Thoracic aorta (tissue), 2 donors: ENCODE measurements around the gene MAGEB6. TPM values are rescaled to one million over a fixed set of nuclear protein-coding genes. Genes with fewer than 3 reads are reported as not detected.

Experiments
- ATAC-seq: fragments of 150-250 bp; one replicate; pipeline ENCODE4 v1.8.0; 2017; ENCODE audit warnings: low read depth; ENCODE audit not compliant: insufficient number of reproducible peaks, low FRiP score
- DNase-seq: peaks from one replicate; pipeline ENCODE4 v3.0.0-alpha.2; 2020; ENCODE audit warnings: low spot score
- H3K27ac ChIP-seq, 2 donors: fragments of 200-600 bp; sonication (generic); 1 replicate in 1 of 2; 2 replicates in 1 of 2; pipeline ENCODE4 v1.5.1; 2016; ENCODE audit warnings: mild to moderate bottlenecking in 2 of 2, moderate library complexity in 2 of 2
- H3K27me3 ChIP-seq: fragments of 200-600 bp; sonication (generic); replicated peaks from 2 replicates; pipeline ENCODE4 v1.6.0; 2016; ENCODE audit warnings: mild to moderate bottlenecking; ENCODE audit not compliant: insufficient read depth
- H3K36me3 ChIP-seq: fragments of 200-600 bp; sonication (generic); one replicate; pipeline ENCODE4 v1.5.1; 2016
- H3K4me1 ChIP-seq, 2 donors: fragments of 200-600 bp; sonication (generic); 1 replicate in 1 of 2; 2 replicates in 1 of 2; pipeline versions ENCODE4 v1.5.1 to v1.6.0; 2016; ENCODE audit warnings: low read depth in 2 of 2, mild to moderate bottlenecking in 1 of 2; ENCODE audit not compliant: control insufficient read depth in 1 of 2
- H3K4me3 ChIP-seq: fragments of 200-600 bp; sonication (generic); 2 replicates; pipeline ENCODE4 v1.5.1; 2016; ENCODE audit warnings: mild to moderate bottlenecking
- H3K9me3 ChIP-seq: fragments of 200-600 bp; sonication (generic); 2 replicates; pipeline ENCODE4 v1.5.1; 2016
- total RNA-seq, 2 donors: library from RNA; depleted of rRNA; stranded (reverse); fragments of >200 nt; gene quantifications; one replicate each; pipeline versions ENCODE4 v1.1.0 to v1.2.3, GENCODE V29; 2016
- TF ChIP-seq, protein P1 (sequence below): fragments of 200-600 bp; sonication (generic); IDR thresholded peaks from one replicate; pipeline ENCODE4 v1.5.1; 2019; ENCODE audit warnings: antibody characterized with exemption

MAGEB6 gene
- total RNA-seq, 2 donors from 2014 or later = not detected

DNA sequence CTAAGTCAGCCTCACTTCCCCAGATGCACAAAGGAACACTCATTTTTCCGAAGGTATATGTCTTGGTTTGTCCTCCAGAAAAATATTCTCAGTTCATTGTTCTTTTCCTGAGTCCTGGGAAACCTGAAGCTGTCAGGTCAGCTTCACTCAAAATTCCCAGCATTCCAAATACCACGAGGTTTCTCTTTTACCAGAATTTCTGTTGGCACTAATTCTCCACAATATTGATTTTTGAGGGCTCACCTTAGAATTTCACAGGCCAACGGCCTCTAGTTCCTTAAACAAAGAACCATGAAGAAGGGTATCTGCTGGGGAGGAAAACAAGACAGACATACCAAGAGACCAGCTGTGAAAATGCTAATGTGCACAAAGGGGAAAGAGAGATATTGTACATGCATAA lies 15.8 kb downstream of the MAGEB6 start:
- Histone ChIP-seq H3K9me3 (no peaks in the 10 kb centered on the region), H3K4me3 (no peak overlapping the region), H3K27me3 (no peaks in the 10 kb centered on the region), H3K27ac (no peak overlapping the region), H3K36me3 (no peaks in the 10 kb centered on the region), H3K4me1 (no peaks in the 10 kb centered on the region)
- TF ChIP-seq, protein P1, sequence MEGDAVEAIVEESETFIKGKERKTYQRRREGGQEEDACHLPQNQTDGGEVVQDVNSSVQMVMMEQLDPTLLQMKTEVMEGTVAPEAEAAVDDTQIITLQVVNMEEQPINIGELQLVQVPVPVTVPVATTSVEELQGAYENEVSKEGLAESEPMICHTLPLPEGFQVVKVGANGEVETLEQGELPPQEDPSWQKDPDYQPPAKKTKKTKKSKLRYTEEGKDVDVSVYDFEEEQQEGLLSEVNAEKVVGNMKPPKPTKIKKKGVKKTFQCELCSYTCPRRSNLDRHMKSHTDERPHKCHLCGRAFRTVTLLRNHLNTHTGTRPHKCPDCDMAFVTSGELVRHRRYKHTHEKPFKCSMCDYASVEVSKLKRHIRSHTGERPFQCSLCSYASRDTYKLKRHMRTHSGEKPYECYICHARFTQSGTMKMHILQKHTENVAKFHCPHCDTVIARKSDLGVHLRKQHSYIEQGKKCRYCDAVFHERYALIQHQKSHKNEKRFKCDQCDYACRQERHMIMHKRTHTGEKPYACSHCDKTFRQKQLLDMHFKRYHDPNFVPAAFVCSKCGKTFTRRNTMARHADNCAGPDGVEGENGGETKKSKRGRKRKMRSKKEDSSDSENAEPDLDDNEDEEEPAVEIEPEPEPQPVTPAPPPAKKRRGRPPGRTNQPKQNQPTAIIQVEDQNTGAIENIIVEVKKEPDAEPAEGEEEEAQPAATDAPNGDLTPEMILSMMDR = no peak
- ATAC-seq (no peak), DNase-seq (no peak)

DNA sequence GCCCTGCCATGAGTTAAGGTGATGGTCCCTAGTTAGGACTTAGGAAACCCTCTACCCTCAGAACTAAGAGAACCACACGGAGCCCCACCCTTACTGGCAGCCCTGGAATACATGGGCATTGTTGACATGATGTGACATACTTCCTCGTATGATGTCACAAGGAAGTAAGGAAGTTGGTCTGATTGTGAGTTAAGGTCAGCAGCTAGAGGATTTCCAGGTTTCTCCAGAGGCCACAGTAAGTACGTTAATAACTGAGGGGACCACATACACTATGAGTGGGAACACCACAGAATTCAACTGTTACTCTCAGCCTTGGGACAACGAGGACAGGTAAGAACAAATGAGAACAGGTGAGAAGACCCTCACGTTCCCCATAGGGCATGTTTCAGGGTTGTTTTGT lies 23.6 kb downstream of the MAGEB6 start, which contains the start of gene MAGEB5:
TSS of gene MAGEB5 (plus strand) at position 301 of the 400 bp plus-strand sequence. CDS start 1,133 bp downstream, outside the sequence.
- ATAC-seq = no peak
- no peak within 1 kb of the TSS for H3K4me3 ChIP-seq
- no peaks in the 10 kb centered on the region for H3K36me3 ChIP-seq
- no peaks in the 10 kb centered on the region for H3K4me1 ChIP-seq
- H3K27ac ChIP-seq = no peak within 1 kb of the TSS
- no peak for DNase-seq
- no peaks in the 10 kb centered on the region for H3K27me3 ChIP-seq
- TF ChIP-seq, protein P1 = no peak
- H3K9me3 ChIP-seq = no peaks in the 10 kb centered on the region

DNA sequence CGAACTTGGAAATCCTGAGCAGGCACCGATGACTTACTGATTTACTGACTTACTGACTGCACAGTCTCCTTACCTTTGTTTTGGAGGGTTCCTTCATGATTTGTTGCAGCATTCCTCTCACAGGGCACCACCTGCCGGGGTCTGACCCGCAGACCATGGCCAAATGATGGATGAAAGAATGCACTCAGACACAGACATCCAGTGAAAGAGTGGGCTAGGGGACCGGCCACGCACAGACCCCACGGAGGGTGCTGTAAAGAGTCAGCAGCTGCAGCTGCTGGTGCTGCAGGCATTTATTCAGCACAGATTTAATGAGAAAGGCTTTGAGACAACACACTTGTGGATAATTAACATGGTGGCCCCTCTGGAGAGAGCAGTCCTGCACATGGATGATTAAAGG lies 27.1 kb downstream of the MAGEB6 start:
- Histone ChIP-seq H3K9me3 (no peaks in the 10 kb centered on the region), H3K4me1 (no peaks in the 10 kb centered on the region), H3K36me3 (no peaks in the 10 kb centered on the region), H3K4me3 (no peak overlapping the region), H3K27me3 (no peaks in the 10 kb centered on the region), H3K27ac (no peak overlapping the region)
- TF ChIP-seq, protein P1 = no peak
- no peak for ATAC-seq
- no peak for DNase-seq

DNA sequence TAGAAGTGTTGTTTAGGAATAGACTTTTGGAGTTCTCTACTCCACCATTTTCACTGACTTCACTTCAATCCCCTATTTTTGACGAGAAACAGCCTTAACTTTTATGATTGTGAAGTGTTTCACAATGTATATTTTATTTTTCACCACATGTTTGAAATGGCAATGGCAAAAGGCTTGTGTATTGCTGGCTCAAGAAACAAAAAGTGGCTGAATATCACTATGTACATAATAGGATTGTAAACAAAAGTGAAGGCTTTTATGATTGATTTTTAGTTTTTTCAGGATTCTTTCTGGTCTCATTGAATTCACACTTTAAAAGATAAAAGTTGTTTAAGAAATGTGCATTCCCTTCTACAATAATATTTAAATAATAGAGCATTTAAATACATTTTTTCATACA lies 41.9 kb downstream of the MAGEB6 start:
- DNase-seq = no peak
- H3K27me3 ChIP-seq = no peaks in the 10 kb centered on the region
- ATAC-seq = no peak
- H3K4me1 ChIP-seq = no peaks in the 10 kb centered on the region
- no peak overlapping the region for H3K27ac ChIP-seq
- TF ChIP-seq, protein P1 = no peak
- H3K9me3 ChIP-seq = no peaks in the 10 kb centered on the region
- no peak overlapping the region for H3K4me3 ChIP-seq
- no peaks in the 10 kb centered on the region for H3K36me3 ChIP-seq

Other genes with a start within 250 kb of the MAGEB6 start
- gene MAGEB18, start 54.1 kb upstream of the MAGEB6 start, total RNA-seq = not detected
- gene MAGEB6B, start 31.8 kb upstream of the MAGEB6 start, total RNA-seq = not detected
- gene MAGEB5, start 23.7 kb downstream of the MAGEB6 start, total RNA-seq = not detected